Measurements from ENCODE around the gene TPCN2.

- TF ChIP-seq CTCF (IDR thresholded peaks at IDR 0.05; ENCODE audit: poor library complexity, severe bottlenecking) (no peak), RAD21 (conservative IDR thresholded peaks at IDR 0.05) (no peak), TAF1 (IDR thresholded peaks at IDR 0.05; ENCODE audit: low read depth) (no peak), EZH2 (IDR thresholded peaks at IDR 0.05; ENCODE audit: borderline replicate concordance, insufficient read depth, low read length, poor library complexity, severe bottlenecking) (no peak), SMC3 (conservative IDR thresholded peaks at IDR 0.05; ENCODE audit: poor library complexity) (no peak), MXI1 (conservative IDR thresholded peaks at IDR 0.05; ENCODE audit: poor library complexity, severe bottlenecking) (no peak), EP300 (conservative IDR thresholded peaks at IDR 0.05; ENCODE audit: poor library complexity, severe bottlenecking) (no peak)
Observed at GRCh38 chr11:69079661-69080256, 31.0 kb downstream of the TPCN2 start.

Data from neural cell (in vitro differentiated cells).